H7 (cell line): Measurements from ENCODE around the gene ZFP82. TPM values are rescaled to one million over a fixed set of nuclear protein-coding genes. Genes with fewer than 3 reads are reported as not detected.

Experiments
- DNase-seq: peaks from one replicate; pipeline ENCODE4 v3.0.0; 2012
- H3K27me3 ChIP-seq: 2 replicates; pipeline ENCODE4 v1.6.0; 2011; ENCODE audit warnings: mild to moderate bottlenecking, low read length; ENCODE audit not compliant: control insufficient read depth, insufficient read depth
- H3K36me3 ChIP-seq: replicated peaks from 2 replicates; pipeline ENCODE4 v1.5.1; 2011; ENCODE audit warnings: low read length; ENCODE audit not compliant: control insufficient read depth, insufficient read depth
- H3K4me3 ChIP-seq: 2 replicates; pipeline ENCODE4 v1.5.1; 2011; ENCODE audit warnings: low read depth, mild to moderate bottlenecking, control low read depth, low read length, moderate library complexity; ENCODE audit not compliant: insufficient read depth
- total RNA-seq: library from RNA; depleted of rRNA; stranded (reverse); fragments of >200 nt; shearing (Covaris generic); gene quantifications from 2 replicates; pipeline ENCODE4 v1.2.3, GENCODE V29; 2014; rRNA removed

Gene ZFP82
- total RNA-seq, 1 experiment from 2014 or later = 7.3 TPM

DNA sequence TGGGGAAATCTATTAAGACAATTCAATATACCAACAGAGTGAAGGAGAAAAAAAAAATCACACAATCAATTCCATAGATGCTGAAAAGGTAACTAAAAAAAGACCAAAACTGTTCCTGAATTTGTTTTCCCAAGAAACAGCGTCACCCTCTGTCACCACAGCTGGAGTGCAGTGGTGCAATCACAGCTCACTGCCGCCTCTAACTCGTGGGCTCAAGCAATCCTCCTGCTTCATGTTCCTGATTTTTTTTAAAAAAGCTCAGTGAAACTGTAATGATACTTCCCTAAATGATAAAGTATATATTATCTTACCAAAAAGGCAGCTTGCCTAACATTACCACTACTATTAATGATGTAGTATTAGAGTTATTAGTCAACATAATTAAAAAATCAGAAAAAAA lies 19.9 kb downstream of the ZFP82 start:
- no peaks in the 10 kb centered on the region for H3K27me3 ChIP-seq
- DNase-seq = no peak
- H3K36me3 ChIP-seq = peaks cover 16% of the 10 kb centered on the region
- no peak overlapping the region for H3K4me3 ChIP-seq

DNA sequence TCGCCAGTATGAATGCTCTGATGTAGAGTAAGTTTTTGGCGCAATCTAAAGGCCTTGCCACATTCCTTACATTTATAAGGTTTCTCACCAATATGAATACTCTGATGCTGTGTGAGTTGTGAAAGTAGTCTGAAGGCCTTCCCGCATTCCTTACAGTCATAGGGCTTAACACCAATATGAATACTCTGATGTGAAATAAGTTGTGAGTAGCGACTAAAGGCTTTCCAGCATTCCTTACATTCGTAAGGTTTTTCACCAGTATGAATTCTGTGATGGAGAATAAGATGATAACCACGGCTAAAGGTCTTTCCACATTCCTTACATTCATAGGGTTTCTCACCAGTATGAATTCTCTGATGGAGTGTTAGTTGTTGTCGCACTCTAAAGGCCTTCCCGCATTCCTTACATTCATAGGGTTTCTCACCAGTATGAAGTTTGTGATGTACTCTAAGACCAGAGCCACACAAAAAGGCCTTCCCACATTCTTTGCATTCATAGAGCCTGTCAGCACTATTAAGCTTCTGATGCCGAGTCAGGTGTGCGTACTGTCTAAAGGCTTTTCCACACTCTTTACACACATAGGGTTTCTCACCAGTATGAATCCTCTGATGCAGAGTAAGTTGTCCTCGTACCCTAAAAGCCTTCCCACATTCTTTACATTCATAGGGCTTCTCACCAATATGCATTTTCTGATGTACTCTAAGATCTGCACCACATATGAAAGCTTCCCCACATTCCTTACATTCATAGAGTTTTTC lies 25.3 kb downstream of the ZFP82 start:
- no peak overlapping the region for H3K4me3 ChIP-seq
- H3K36me3 ChIP-seq = peaks cover 24% of the 10 kb centered on the region

DNA sequence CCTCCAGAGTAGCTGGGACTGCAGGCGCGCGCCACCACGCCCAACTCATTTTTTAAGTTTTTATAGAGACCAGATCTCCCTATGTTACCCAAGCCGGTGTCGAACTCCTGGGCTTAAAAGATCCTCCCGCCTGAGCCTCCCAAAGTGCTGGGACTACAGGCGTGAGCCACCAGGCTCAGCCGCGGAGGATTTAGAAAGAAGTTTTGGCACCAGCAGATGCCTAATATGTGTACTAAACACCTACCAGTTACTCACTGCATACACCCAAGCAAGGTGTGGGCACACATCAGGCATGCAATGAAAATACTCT lies 39.0 kb downstream of the ZFP82 start:
- H3K36me3 ChIP-seq = no peaks in the 10 kb centered on the region
- H3K4me3 ChIP-seq = peak overlapping the region; percentile 61
- DNase-seq = no peak
- H3K27me3 ChIP-seq = no peaks in the 10 kb centered on the region

More for the DNA sequence above, 25.3 kb downstream of the ZFP82 start:
- H3K27me3 ChIP-seq = no peaks in the 10 kb centered on the region
- DNase-seq = no peak

DNA sequence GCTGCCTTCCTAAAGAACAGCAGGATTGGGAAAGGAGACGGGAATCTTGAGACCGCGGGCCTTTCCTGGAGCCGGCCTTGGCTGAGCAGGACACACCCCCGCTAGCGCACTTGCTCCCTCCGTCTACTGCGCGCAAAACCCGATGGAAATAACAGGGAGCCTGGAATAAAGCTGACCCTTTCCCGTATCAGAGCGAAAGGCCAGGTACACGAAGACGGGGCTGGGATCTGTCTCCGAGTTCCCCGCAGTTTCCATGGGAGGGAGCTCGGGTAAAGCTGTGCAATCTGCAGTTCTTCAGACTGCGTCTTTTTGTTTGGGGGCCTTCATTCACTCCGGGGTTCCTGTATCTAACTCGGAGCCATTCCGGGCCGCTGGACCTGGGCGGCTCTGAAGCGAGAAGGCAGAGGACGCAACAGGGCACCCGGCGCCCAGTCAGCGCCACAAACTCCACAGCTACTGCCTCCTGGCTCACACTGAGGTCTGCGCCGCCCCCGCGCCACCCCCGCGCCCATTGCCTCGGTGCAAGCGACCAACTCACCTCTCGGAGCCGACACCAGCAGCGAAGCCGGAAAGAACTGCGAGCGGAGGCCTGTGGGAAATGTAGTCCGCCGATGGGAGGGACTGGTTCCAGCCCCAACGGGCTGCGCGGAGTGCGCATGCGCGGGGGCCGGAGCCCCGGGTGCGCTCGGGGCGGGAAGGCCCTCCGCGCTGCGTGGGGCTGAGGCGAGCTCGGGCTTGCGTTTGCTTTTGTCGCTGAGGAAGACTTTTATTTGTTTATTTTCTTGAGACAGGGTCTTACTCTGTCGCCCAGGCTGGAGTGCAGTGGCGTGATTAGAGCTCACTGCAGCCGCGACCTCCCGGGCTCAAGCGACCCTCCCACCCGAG lies 39.6 kb downstream of the ZFP82 start, which contains the start of gene ZFP14:
Gene ZFP14, minus strand, starts transcription at position 577 of the 885 bp plus-strand sequence. CDS start 11,309 bp downstream, outside the sequence.
- Histone ChIP-seq H3K4me3 (peak within 1 kb of the TSS; percentile 61), H3K36me3 (no peaks in the 10 kb centered on the region), H3K27me3 (no peaks in the 10 kb centered on the region)
- DNase-seq = peak; percentile 99

DNA sequence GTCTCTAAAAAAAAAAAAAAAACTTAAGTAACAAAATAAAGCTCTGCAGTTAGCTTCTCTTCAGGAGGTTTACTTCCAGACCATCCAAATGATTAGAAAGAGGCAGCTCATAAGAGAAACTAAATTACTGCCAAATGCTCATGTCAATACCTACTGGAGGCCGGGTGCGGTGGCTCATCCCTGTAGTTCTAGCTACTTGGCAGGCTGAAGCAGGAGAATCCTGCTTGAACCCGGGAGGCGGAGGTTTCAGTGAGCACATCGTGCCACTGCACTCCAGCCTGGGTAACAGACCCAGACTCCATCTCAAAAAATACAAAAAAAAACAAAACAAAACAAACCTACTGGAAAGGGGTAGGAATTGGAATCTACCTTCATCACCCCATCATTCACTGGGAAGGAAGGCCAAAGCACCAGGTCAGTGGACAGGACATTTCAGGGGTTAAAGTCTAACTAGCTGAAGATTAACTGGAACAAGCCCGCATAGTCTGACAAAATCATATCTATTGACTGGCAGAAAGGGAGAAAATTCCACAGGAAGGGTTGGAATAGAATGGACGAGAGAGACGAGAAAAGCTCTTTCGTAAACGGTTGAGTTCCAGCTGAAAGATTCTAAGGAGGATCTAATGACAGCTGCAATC lies 40.8 kb downstream of the ZFP82 start:
- Histone ChIP-seq H3K36me3 (no peaks in the 10 kb centered on the region), H3K4me3 (peak overlapping the region; percentile 61), H3K27me3 (no peaks in the 10 kb centered on the region)
- no peak for DNase-seq

DNA sequence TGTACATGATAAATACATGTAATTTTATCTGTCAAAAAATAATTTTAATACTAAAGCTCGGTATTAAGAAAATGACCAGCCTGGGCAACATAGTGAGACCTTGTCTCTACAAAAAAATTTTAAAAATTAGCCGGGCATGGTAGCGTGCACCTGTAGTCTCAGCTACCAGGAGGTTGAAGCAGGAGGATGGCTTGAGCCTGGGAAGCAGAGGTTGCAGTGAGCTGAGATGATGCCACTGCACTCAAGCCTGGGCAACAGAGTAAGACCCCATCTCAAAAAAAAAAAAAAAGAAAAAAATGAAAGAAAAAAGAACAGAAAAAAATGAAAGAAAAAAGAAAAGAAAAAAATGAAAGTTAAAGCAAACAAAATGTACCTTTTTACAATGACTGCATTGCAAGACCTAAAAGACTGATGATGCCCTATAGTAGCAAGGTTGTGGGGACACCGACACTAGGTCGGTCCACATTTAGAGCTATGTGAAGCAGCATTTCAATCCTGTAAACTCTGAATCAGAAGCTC lies 44.7 kb downstream of the ZFP82 start:
- Histone ChIP-seq H3K36me3 (no peaks in the 10 kb centered on the region), H3K27me3 (no peaks in the 10 kb centered on the region), H3K4me3 (no peak overlapping the region)
- no peak for DNase-seq

DNA sequence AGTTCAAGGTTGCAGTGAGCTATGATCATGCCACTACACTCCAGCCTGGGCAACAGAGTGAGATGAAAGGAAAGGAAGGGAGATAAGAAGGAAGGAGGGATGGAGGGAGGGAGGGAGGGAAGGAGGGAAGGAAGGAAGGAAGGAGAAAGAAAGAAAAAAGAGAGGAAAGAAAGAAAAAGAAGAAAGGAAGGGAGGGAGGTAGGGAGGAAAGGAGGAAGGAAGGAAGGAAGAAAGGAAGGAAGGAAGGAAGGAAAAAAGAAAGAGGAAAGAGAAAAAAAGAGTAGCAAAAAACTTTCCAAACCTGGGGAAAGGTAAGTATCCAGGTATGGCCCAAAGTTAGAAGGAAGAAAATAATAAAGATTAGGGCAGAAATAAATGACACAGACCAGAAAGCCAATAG lies 46.6 kb downstream of the ZFP82 start:
- no peak for DNase-seq
- Histone ChIP-seq H3K4me3 (no peak overlapping the region), H3K27me3 (no peaks in the 10 kb centered on the region), H3K36me3 (peaks cover 2% of the 10 kb centered on the region)

DNA sequence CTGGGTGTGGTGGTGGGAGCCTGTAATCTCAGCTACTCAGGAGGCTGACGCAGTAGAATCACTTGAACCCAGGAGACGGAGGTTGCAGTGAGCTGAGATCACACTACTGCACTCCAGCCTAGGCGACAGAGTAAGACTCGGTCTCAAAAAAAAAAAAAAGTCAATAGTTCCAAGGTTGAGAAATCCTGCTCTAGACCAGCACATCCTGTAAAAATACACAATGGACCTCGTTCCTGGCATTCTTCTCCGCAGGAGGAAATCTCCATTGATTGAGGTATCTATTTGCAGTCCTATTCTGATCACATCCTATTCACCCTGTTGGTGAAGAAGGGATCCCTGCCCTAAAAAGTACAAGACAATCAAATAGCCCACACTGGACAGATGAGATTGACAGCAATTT lies 54.6 kb downstream of the ZFP82 start:
- Histone ChIP-seq H3K36me3 (peaks cover 4% of the 10 kb centered on the region), H3K27me3 (no peaks in the 10 kb centered on the region), H3K4me3 (no peak overlapping the region)
- DNase-seq = no peak

Other genes starting within 250 kb of the ZFP82 start
- gene ZNF565, start 204.0 kb downstream of the ZFP82 start, total RNA-seq = 2.6 and 4.4 TPM in 2 replicates
- 156 and 219 TPM in 2 replicates for gene ZNF146, start 203.5 kb downstream of the ZFP82 start, total RNA-seq
- gene ZFP14, start 39.4 kb downstream of the ZFP82 start, total RNA-seq = 4.2 and 5.7 TPM in 2 replicates
- 6.6 and 13.6 TPM in 2 replicates for gene ZNF566, start 70.9 kb upstream of the ZFP82 start, total RNA-seq
- 15.8 and 21.5 TPM in 2 replicates for gene ZNF260, start 109.6 kb upstream of the ZFP82 start, total RNA-seq
- 6.0 and 8.2 TPM in 2 replicates for gene ZNF529, start 154.6 kb upstream of the ZFP82 start, total RNA-seq
- 6.2 and 14.1 TPM in 2 replicates for gene ZNF382, start 186.7 kb upstream of the ZFP82 start, total RNA-seq
- gene ZNF461, start 248.2 kb upstream of the ZFP82 start, total RNA-seq = 5.3 and 5.9 TPM in 2 replicates